Stomach (tissue), 4 donors: ENCODE measurements around the gene CFAP70.

ENCODE experiments used
- EP300 ChIP-seq: sonication (generic); formaldehyde crosslinking; IDR thresholded peaks from one replicate; pipeline ENCODE4 v1.6.1; 2017; ENCODE audit warnings: antibody characterized with exemption
- POLR2A ChIP-seq, 4 donors: fragments of 450-650 bp; IDR thresholded peaks; one replicate each; pipeline ENCODE4 v1.6.1; 2016; ENCODE audit warnings: antibody characterized with exemption in 4 of 4, control low read depth in 2 of 4, mild to moderate bottlenecking in 1 of 4, moderate library complexity in 1 of 4
- TF ChIP-seq, protein P1 (sequence below), 7 experiments: fragments of 450-650 bp in 4 of 7; fragments of 200-600 bp in 3 of 7; sonication (generic) in 3 of 7; IDR thresholded peaks; one replicate each; pipeline ENCODE4 v1.5.1; 2016 to 2019; ENCODE audit warnings: antibody characterized with exemption in 7 of 7, control low read depth in 2 of 7, mild to moderate bottlenecking in 1 of 7

DNA sequence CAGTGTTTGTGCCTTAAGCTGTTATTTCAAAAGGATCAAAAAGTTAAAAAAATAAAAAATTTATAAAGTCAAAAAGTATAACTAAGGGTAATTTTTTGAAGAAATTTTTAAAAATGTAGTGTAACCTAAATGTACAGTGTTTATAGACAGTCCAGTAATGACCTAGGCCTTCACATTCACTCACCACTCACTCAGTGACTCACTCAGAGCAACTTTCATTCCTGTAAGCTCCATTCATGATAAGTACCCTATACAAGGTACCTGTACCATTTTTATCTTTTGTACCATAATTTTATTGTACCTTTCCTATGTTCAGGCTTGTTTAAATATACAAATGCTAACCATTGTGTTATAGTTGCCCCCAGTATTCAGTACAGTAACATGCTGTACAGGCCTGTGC, 133.1 kb downstream of the CFAP70 start:
- TF ChIP-seq, protein P1, sequence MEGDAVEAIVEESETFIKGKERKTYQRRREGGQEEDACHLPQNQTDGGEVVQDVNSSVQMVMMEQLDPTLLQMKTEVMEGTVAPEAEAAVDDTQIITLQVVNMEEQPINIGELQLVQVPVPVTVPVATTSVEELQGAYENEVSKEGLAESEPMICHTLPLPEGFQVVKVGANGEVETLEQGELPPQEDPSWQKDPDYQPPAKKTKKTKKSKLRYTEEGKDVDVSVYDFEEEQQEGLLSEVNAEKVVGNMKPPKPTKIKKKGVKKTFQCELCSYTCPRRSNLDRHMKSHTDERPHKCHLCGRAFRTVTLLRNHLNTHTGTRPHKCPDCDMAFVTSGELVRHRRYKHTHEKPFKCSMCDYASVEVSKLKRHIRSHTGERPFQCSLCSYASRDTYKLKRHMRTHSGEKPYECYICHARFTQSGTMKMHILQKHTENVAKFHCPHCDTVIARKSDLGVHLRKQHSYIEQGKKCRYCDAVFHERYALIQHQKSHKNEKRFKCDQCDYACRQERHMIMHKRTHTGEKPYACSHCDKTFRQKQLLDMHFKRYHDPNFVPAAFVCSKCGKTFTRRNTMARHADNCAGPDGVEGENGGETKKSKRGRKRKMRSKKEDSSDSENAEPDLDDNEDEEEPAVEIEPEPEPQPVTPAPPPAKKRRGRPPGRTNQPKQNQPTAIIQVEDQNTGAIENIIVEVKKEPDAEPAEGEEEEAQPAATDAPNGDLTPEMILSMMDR (IDR thresholded peaks at IDR 0.05), result no peak
- no peak for TF ChIP-seq POLR2A (IDR thresholded peaks at IDR 0.05)
- no peak for TF ChIP-seq EP300
